Loucy (cell line): ENCODE measurements around the gene WDR43.

Experiments
- CTCF ChIP-seq: fragments of 200-600 bp; sonication (generic); conservative IDR thresholded peaks from 2 replicates; pipeline ENCODE4 v1.5.1; 2014; ENCODE audit warnings: mild to moderate bottlenecking, antibody characterized with exemption, low read length
- EZH2phosphoT487 ChIP-seq: fragments of 200-600 bp; IDR thresholded peaks from 2 replicates; pipeline ENCODE4 v1.6.1; 2018; ENCODE audit warnings: antibody characterized with exemption, mild to moderate bottlenecking, moderate library complexity, borderline replicate concordance

- no peak for TF ChIP-seq CTCF
- no peak for TF ChIP-seq EZH2phosphoT487
Measured at GRCh38 chr2:28980368-28981015, 86.0 kb downstream of the WDR43 start.
